NCI-H345 treated with DMSO at 0.1 percent for 48 hours (cell line): ENCODE measurements around the gene ELP5.

Source experiments
- DNase-seq: peaks from one replicate; lab custom pipeline; 2025; ENCODE audit not compliant: unreplicated experiment; lab: John Stamatoyannopoulos, UW

The ELP5 gene

DNA sequence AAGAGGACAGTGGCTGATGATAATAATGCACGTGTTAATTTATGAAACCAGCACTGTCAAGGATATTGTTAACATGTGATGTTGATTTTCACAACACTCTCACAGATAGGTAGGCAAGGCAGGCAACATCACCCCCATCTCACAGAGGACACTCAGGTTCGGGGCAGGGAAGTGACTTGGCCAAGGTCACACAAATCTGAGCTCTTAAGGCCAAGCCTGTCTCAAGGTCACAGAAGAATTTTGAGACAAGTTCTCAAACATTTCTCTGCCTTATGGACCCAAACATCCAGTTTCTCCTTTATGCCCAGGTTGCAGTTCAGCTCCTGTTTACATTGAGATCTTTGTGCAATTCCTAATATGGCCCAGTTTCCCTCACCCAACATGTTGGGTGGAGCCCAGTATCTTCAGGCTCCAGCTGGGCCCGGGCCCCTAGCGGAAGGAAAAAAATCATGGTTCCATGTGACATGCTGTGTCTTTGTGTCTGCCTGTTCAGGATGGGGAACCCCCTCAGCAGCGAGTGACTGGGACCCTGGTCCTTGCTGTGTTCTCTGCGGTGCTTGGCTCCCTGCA is 30.8 kb downstream of the ELP5 start:
- DNase-seq = no peak

DNA sequence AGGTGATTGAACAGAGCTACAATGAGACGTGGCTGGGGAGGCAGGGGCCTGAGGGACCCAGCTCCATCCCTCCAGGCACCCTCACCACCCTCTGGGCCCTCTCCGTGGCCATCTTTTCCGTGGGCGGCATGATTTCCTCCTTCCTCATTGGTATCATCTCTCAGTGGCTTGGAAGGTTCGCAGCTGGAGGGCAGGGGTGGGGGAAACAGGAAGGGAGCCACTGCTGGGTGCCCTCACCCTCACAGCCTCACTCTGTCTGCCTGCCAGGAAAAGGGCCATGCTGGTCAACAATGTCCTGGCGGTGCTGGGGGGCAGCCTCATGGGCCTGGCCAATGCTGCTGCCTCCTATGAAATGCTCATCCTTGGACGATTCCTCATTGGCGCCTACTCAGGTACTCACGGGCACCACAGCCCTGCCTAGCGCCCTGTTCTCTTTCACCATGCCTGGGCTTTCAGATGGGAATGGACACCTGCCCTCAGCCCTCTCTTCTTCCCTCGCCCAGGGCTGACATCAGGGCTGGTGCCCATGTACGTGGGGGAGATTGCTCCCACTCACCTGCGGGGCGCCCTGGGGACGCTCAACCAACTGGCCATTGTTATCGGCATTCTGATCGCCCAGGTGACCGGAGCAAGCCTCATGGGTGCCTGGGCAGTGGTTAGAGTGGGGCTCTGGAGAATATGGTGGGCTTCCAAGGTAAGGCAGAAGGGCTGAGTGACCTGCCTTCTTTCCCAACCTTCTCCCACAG is 31.6 kb downstream of the ELP5 start:
- no peak for DNase-seq

DNA sequence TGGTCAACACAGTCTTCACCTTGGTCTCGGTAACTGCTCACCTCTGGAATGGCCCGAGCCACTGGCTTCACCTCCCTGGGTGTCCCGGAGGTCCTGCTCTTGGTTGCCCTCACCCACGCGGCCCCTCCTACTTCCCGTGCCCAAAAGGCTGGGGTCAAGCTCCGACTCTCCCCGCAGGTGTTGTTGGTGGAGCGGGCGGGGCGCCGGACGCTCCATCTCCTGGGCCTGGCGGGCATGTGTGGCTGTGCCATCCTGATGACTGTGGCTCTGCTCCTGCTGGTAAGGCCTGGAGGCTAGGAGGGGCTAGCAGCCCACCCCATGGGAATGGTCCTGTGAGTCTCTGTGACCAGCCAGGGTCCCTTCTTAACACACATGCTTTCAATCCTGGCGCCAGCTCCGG is 32.9 kb downstream of the ELP5 start:
- no peak for DNase-seq

DNA sequence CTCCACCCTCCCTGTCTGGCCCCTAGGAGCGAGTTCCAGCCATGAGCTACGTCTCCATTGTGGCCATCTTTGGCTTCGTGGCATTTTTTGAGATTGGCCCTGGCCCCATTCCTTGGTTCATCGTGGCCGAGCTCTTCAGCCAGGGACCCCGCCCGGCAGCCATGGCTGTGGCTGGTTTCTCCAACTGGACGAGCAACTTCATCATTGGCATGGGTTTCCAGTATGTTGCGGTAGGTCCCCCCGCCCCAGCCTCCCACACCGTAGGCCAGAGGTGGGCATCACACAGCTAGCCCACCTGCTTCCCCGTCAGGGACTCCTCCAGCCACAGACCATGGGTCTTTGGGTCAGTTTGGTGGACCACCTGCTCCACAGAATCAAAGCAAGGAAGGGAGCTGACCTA is 33.7 kb downstream of the ELP5 start:
- no peak for DNase-seq

DNA sequence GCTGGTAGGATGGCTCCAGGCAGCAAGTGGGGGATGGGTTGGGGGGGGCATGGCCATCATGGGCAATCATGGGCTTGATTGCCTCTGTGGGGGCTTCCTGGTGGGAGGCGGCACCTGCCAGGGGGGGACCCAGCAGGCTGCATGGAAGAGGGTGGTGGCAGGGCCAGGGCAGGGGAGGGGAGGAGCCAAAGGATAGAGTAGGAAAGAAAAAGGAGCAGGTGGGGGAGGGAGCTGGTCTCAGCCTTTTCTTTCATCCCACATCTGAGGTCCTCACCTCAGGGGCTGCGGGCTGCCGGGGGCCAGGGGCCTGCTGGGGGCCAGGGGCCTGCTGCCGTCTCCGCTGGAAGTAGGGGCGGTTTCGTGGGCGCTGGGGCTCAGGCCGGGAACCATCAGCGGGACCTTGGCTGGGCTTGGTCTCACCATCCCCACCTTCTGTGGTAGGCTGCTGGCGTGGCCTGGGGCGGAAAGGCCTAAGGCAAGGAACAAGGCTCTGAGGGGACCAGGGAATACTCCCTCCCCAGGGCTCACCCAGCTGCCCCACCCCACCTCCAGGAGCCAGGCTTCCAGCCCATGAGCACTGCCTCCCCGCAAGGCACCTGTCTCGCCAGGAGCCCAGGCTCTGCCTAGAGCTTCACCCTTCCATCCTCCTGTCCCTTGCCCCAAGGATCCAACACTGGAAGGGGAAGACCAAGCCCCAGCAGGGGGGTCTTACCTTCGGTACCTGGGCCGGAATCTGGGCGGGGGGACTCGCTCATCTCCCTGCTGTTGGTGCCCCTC is 37.4 kb downstream of the ELP5 start:
- DNase-seq = no peak

DNA sequence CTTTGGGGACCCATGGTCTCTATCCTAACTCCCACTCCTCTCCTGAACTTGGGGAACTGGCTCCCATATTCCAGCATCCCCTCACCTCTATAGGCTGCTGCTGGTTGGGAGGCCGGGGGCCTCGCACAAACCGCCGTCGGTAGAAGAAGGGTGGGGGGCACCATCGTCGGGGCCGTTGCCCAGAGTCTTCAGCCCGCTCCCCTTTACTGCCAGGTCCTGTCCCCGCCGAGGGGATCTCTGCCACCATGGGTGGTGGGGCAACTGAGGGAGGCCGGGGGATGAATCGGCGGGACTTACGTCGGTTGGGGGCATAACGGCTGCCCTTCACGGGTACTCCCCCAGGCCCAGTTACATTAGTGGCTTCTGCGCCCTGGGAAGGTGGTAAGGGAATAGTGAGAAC is 38.2 kb downstream of the ELP5 start:
- no peak for DNase-seq

DNA sequence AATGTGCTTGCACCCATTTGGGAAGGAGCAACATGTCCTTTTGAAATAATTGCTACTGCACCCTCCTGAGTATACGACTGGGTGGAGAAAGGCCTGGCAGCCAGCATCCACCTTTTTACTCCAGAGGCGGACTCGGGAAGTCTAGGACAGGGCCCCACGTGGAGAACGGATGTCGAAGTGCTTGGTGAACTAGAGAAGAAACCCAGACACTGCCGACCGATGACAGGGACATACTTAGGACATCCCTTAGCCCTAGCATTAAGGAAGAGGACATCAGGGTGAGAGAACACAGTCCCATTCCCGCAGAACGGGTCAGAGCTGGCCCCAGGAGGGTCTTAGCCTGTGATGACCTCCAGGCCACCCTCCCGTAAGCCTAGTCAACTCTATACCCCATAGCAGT is 38.7 kb downstream of the ELP5 start:
- DNase-seq = no peak

GRCh38 chr17:7292194-7292593 is 40.2 kb downstream of the ELP5 start:
- no peak for DNase-seq

DNA sequence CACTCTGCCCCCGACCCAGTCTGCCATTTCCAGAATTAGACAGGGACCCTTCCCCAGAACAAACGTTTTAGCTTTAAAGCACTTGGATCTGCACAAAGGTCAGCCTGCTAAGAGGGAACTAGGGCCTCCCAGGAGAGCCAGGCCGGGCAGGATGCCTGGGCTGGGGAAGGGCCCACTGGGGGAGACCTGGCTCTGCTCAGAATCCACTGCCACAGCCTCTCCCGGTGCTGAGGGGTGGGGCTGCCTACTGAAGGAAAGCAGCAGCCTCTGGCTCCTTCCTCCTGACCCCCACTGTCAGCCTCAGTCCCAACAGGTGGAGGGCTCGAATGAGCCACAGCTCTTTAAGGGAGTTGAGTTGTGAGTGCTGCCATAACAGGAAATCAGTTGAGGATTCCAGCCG is 40.7 kb downstream of the ELP5 start:
- DNase-seq = no peak

GRCh38 chr17:7293159-7293558 is 41.1 kb downstream of the ELP5 start:
- no peak for DNase-seq

DNA sequence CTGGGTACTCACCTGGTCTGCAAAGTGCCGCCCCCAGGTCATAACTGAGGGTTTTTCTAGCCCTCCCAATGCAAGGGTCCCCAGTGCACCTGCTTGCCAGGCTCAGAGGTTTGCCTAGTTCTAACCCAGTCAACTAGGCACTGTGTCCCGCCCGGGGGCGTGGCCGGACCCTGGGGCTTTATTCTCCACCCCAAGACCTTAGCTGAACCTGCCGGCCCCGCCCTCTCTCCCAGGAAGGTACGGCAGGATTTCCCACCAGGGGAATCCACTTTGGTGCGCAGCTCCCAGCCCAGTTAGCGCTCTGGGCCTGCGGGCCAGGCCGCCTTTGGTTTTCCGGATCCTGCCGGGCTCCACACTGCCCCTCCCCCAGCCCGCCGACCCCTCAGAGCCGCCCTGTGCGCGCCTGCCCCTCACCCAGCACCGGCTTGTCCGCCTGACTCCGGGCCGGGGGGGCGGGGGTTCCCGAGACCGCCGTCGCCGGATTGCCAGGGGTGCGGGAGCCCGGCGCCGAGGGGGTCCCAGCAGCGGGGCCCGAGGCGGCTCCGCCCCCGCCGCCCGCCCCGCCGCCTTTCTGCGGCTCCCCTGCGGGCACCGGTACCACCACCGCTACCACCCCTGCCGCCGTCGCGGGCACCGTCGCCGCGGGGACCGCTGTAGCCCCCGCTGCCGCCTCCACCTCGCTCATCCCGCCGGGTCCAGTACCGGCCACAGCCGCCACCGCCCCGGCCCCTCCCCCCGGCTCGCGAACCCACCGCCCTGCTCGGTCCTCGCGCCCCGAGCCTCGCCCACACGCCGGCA is 42.0 kb downstream of the ELP5 start:
- no peak for DNase-seq

DNA sequence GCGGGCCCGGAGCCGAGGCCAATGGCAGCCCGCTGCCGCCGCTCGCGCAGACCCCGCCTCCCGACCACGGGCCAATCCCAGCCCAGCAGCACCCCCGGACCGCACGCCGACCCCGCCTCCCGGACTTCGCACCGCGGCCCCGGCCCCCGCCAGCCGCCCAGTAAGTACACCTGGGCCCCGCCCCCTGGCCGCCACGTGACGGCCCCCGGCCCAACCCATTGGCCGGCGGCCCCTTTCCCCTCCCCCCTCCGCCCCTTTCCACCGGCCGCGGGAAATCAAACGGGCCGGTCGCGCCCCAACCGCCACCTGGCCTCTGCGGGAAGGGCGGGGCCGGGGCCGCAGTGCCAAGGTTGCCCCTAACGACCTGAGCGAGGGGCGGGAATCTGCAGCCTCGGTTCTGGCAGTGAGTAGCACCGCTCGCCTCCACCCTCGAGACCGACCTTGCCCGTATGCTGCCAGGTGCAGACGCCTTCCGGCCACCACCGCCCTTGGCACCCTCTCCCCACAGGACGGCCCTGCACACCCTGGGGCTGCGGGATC is 42.7 kb downstream of the ELP5 start, which contains the start of gene YBX2:
Gene YBX2 (minus strand): TSS at position 26 of the 540 bp plus-strand sequence. CDS start 139 bp downstream, outside the sequence.
- DNase-seq = peak; percentile 61

GRCh38 chr17:7295230-7296180 is 43.5 kb downstream of the ELP5 start:
- DNase-seq = no peak

DNA sequence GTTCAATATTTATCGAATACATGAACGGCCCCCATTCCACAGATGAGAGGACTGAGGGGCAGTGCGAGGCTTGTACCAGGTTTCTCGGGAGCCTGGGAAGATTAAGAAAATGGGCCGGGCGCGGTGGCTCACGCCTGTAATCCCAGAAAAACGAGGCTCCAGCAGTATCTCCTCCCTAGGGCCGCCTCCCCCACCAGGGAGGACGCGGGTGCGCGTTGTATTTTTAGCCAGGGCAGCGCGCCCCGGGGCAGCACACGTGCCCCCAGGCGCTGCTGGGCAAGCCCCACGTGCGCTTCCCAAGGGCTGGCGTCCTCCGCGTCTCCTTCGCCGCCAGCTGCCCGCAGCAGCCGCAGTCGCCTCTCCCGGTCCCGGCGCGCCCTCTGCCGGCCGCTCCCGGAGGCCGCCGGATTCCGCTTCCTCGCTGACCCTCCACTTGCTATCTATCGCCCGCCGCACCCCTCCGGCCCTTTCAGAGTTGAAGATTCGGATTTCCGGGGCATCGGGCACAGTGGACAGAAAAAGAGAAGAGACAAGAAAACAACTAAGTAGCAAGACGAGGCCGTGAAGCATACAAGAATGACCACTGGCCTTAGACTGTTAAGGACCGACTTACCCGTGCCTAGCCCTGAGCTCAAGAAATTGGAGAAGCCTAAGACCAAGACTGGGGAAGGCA is 44.3 kb downstream of the ELP5 start:
- DNase-seq = peak; percentile 27

DNA sequence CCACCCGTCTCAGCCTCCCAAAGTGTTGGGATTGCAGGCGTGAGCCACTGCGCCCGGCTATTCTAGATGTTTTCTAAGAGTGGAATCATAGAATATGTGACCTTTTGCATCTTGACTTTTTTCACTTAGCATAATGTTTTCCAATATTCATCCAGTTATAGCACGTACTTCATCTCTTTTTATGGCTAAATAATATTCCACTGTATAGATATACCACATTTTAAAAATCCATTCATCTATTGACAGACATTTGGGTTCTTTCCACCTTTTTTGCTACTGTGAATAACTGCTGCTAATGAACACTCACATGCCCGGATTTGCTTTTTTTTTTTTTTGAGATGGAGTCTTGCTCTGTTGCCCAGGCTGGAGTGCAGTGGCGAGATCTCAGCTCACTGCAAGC is 52.2 kb downstream of the ELP5 start:
- DNase-seq = no peak

- peak; percentile 90 for DNase-seq
Measured at GRCh38 chr17:7306911-7307685, 55.1 kb downstream of the ELP5 start, which contains the start of gene EIF5A. Gene EIF5A, plus strand, starts transcription at chr17:7307628. Its CDS starts 2,008 bp downstream, at chr17:7309636.

DNA sequence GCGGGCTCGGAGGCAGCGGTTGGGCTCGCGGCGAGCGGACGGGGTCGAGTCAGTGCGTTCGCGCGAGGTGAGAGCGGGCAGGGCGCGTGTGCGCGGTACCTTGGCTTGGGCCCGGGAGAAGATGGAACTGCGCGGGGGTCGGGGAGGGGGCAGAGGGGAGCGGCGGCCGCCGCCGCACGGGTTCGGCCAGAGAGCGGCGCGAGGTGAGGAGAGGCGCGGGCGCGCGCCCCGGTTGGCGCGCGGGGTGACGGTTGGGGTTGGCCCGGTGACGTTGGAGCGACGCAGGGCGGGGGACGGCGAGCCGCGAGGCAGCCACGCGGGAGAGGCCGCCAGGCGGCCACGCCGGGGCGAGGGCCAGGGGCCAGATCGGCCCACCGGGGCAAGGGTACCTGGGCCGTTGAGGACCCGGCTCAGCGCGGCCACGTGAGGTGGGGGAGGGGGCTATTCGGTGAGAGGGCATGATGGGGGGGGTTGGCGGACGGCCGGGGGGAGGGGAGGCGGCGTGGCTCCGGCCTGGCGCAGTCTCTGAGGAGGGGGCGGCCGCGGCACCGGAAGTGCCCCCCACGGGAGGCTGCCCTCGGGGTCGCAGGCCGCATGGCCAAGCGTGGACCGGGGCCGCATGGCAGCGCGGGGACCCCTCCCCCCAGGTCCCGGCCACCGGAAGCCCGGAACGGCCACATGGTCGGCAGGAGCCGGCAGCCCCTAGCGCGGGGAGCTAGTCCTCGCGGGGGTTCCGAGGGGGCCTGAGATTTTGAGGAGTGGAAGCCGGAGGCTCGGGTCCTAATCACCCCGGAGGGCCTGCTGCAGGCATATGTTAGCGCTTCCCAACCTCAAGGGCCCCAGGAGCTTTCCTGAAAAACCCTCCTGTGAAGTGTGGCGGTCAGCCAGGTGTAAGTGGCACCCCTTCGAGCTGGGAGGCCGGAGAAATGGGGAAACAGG is 55.9 kb downstream of the ELP5 start:
- no peak for DNase-seq
